ENCODE data around the gene SEZ6L. TPM values are rescaled to one million over a fixed set of nuclear protein-coding genes. Genes with fewer than 3 reads are reported as not detected.

SEZ6L gene
- total and polyA plus RNA-seq, 10 donors: 0.02 to 0.72 (median 0.30) TPM; not detected in 2

DNA sequence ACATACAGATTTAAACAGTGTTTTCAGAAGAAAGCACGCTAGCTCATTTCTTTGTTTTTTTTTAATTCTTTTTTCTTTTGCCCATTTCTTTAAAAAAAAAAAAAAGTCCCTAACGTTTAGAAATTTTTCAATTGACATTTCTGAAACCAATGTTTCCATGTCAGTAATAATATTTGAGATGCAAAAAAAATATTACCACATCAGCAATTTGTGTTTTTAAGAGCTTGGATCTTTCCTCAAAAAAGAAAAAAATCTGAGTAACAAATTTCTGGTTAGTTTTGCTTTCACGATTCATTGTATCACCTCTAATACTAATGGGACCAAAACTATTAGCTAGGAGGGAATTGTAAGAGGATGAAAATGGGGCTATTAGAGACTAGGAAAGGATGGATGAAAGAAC, 219.9 kb downstream of the SEZ6L start:
- H3K9me3 ChIP-seq: no peaks in the 10 kb centered on the region
- intact Hi-C loops (cut with DNase I; ENCODE audit: low total_unique reads): no loop called here
- no peaks in the 10 kb centered on the region for H3K36me3 ChIP-seq
- DNase-seq: no peak
- TF ChIP-seq POLR2A (IDR thresholded peaks at IDR 0.05) (no peak), POLR2AphosphoS5 (IDR thresholded peaks at IDR 0.05) (no peak)
- TF ChIP-seq, protein P1, sequence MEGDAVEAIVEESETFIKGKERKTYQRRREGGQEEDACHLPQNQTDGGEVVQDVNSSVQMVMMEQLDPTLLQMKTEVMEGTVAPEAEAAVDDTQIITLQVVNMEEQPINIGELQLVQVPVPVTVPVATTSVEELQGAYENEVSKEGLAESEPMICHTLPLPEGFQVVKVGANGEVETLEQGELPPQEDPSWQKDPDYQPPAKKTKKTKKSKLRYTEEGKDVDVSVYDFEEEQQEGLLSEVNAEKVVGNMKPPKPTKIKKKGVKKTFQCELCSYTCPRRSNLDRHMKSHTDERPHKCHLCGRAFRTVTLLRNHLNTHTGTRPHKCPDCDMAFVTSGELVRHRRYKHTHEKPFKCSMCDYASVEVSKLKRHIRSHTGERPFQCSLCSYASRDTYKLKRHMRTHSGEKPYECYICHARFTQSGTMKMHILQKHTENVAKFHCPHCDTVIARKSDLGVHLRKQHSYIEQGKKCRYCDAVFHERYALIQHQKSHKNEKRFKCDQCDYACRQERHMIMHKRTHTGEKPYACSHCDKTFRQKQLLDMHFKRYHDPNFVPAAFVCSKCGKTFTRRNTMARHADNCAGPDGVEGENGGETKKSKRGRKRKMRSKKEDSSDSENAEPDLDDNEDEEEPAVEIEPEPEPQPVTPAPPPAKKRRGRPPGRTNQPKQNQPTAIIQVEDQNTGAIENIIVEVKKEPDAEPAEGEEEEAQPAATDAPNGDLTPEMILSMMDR (IDR thresholded peaks at IDR 0.05 in 8 of 11, conservative IDR thresholded peaks at IDR 0.05 in 3 of 11): no peak
- no peak overlapping the region for H3K4me3 ChIP-seq
- no peaks in the 10 kb centered on the region for H3K4me1 ChIP-seq
- H3K27me3 ChIP-seq (replicated peaks in 1 of 7): peaks cover 0 to 20% (median 0%) of the 10 kb centered on the region in 7 donors
- no peak overlapping the region for H3K27ac ChIP-seq
- 56 to 86% (median 76%) methylated on average over 3 of the region's 3 CpGs for WGBS, 5 donors

DNA sequence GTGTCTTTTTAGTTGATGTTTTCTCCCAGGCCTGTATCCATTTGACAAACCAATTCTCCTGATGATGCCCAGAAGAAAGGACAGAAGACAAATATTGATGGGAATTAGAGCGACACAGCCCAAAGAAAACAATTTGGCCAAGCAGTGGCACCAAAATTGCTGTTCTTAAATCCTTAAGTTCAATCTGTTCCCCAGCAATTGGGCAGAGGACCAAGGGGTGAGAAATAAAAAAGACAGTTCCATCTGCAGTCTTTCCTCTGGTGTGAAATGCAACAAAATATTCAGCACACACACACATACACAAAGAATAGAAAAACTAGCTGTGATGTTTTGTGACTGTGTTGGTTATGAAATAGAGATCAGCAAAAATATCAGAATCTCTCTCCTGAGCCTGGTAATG, 221.8 kb downstream of the SEZ6L start:
- no peaks in the 10 kb centered on the region for H3K9me3 ChIP-seq
- intact Hi-C loops (cut with DNase I; ENCODE audit: low total_unique reads): loop anchor here (10.0 kb wide), 1 partner anchor 74 kb away; no protein-coding TSS in a partner anchor

DNA sequence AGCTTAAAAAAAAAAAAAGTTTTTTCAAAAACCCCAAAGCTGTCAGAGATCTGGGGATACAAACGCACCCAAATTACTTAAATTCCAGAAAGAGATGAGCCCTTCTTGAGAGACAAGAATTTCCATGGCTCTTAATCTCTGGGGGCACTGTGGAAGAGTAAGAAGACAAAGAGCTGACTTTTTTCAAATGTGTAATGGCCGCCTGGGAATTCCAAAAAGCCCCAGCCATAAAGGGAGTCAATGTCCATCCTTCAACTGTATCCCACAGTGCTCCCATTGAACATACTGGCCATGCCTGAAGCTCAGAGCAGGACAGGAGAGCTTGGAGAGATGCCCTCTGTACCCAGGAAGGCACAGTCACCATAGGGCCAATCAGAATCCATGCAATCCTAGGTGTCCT, 222.4 kb downstream of the SEZ6L start:
- no peaks in the 10 kb centered on the region for H3K36me3 ChIP-seq
- peaks cover 0 to 10% (median 0%) of the 10 kb centered on the region in 7 donors for H3K27me3 ChIP-seq (replicated peaks in 1 of 7)
- H3K4me3 ChIP-seq: no peak overlapping the region
- WGBS, 5 donors: 76 to 89% (median 86%) methylated on average over 2 of the region's 2 CpGs
- no peak for DNase-seq
- TF ChIP-seq POLR2A (IDR thresholded peaks at IDR 0.05): no peak
- no peak for TF ChIP-seq POLR2AphosphoS5 (IDR thresholded peaks at IDR 0.05)
- TF ChIP-seq, protein P1 (IDR thresholded peaks at IDR 0.05 in 8 of 11, conservative IDR thresholded peaks at IDR 0.05 in 3 of 11): no peak
- intact Hi-C loops (cut with DNase I; ENCODE audit: low total_unique reads): loop anchor here (10.0 kb wide), 1 partner anchor 73 kb away; no protein-coding TSS in a partner anchor
- H3K4me1 ChIP-seq: no peaks in the 10 kb centered on the region
- no peak overlapping the region for H3K27ac ChIP-seq
- H3K9me3 ChIP-seq: no peaks in the 10 kb centered on the region

More for the DNA sequence above, 221.8 kb downstream of the SEZ6L start:
- no peak for DNase-seq
- Histone ChIP-seq H3K27me3 (replicated peaks in 1 of 7) (peaks cover 0 to 13% (median 0%) of the 10 kb centered on the region in 7 donors), H3K4me3 (no peak overlapping the region), H3K36me3 (no peaks in the 10 kb centered on the region), H3K4me1 (no peaks in the 10 kb centered on the region), H3K27ac (no peak overlapping the region)
- WGBS, 5 donors: 87 to 100% (median 93%) methylated on average over 1 of the region's 1 CpG
- TF ChIP-seq POLR2A (IDR thresholded peaks at IDR 0.05) (no peak), POLR2AphosphoS5 (IDR thresholded peaks at IDR 0.05) (no peak)
- TF ChIP-seq, protein P1 (IDR thresholded peaks at IDR 0.05 in 8 of 11, conservative IDR thresholded peaks at IDR 0.05 in 3 of 11): no peak

DNA sequence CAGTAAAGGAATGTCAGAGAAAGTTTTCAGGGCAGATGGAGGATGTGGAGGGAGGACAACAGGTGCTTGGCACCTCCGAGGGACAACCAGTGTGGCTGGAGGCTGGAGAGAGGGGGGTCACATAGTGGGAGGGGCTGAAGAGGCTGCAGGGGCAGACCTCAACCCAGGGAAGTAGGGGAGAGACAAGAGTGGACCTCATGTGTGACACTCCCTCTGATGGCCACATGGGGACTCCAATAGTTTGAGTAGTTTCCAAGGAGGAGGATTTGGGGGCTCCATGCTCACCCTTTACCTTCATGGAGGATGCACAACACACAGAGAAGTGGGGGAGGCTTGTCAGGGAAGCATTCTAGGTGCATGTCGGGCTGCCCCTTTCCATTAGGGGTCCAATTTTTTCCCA, 224.7 kb downstream of the SEZ6L start:
- 50 to 83% (median 62%) methylated on average over 2 of the region's 2 CpGs for WGBS, 5 donors
- H3K9me3 ChIP-seq: no peaks in the 10 kb centered on the region
- no peaks in the 10 kb centered on the region for H3K27me3 ChIP-seq (replicated peaks in 1 of 7)
- H3K27ac ChIP-seq: no peak overlapping the region
- no peaks in the 10 kb centered on the region for H3K36me3 ChIP-seq
- no peak overlapping the region for H3K4me3 ChIP-seq
- intact Hi-C loops (cut with DNase I; ENCODE audit: low total_unique reads): loop anchor here (10.0 kb wide), 1 partner anchor 71 kb away; no protein-coding TSS in a partner anchor
- TF ChIP-seq, protein P1 (IDR thresholded peaks at IDR 0.05 in 8 of 11, conservative IDR thresholded peaks at IDR 0.05 in 3 of 11): no peak
- TF ChIP-seq POLR2A (IDR thresholded peaks at IDR 0.05): no peak
- TF ChIP-seq POLR2AphosphoS5 (IDR thresholded peaks at IDR 0.05): no peak
- DNase-seq: no peak
- H3K4me1 ChIP-seq: no peaks in the 10 kb centered on the region

All from spleen (tissue), 11 donors.